ENCODE results near the gene ACOT12. TPM values are rescaled to one million over a fixed set of nuclear protein-coding genes. Genes with fewer than 3 reads are reported as not detected.

Gene ACOT12
- total RNA-seq, 1 donor from 2014 or later: not detected

GRCh38 chr5:81400375-81400774, 6.4 kb upstream of the ACOT12 start:
- Histone ChIP-seq H3K4me1 (no peaks in the 10 kb centered on the region), H3K27ac (replicated peaks) (no peak overlapping the region), H3K4me3 (no peak overlapping the region), H3K9me3 (replicated peaks) (peaks cover under 1% of the 10 kb centered on the region), H3K27me3 (ENCODE audit: low read depth) (peaks cover 12% of the 10 kb centered on the region), H3K36me3 (no peaks in the 10 kb centered on the region)
- intact Hi-C loops (cut with micrococcal nuclease): no loop called here
- DNase-seq: no peak
- TF ChIP-seq CTCF (IDR thresholded peaks at IDR 0.05; ENCODE audit: borderline replicate concordance): no peak

DNA sequence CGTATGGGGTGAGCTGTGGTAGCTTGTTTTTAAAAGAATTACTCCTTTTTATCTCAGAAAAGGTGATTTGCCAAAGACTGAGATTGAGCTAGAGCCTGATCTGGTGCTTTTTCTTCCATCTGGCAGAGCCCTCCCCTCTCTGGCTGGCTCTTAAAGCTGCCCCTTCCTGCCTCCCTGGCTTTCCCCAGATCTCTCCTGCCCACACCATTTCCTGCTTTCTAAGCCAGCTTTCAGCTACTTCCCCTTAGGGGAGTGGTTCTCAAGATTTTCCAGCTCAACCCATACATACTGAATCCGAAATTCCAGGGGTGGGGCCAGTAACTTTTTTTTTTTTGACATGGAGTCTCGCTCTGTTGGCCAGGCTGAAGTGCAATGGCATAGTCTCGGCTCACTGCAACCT, 4.8 kb upstream of the ACOT12 start:
- Histone ChIP-seq H3K36me3 (no peaks in the 10 kb centered on the region), H3K27ac (replicated peaks) (no peak overlapping the region), H3K9me3 (replicated peaks) (peaks cover 4% of the 10 kb centered on the region), H3K4me1 (peaks cover 8% of the 10 kb centered on the region), H3K4me3 (no peak overlapping the region), H3K27me3 (ENCODE audit: low read depth) (peaks cover 28% of the 10 kb centered on the region)
- DNase-seq: no peak
- TF ChIP-seq CTCF (IDR thresholded peaks at IDR 0.05; ENCODE audit: borderline replicate concordance): no peak
- intact Hi-C loops (cut with micrococcal nuclease): no loop called here

GRCh38 chr5:81397176-81397575, 3.2 kb upstream of the ACOT12 start:
- intact Hi-C loops (cut with micrococcal nuclease): no loop called here
- Histone ChIP-seq H3K4me3 (no peak overlapping the region), H3K9me3 (replicated peaks) (peaks cover 4% of the 10 kb centered on the region), H3K27ac (replicated peaks) (no peak overlapping the region), H3K4me1 (peaks cover 13% of the 10 kb centered on the region), H3K36me3 (no peaks in the 10 kb centered on the region), H3K27me3 (ENCODE audit: low read depth) (peaks cover 43% of the 10 kb centered on the region)
- DNase-seq: no peak
- TF ChIP-seq CTCF (IDR thresholded peaks at IDR 0.05; ENCODE audit: borderline replicate concordance): no peak

- Histone ChIP-seq H3K27me3 (ENCODE audit: low read depth) (peaks cover 62% of the 10 kb centered on the region), H3K36me3 (no peaks in the 10 kb centered on the region), H3K27ac (replicated peaks) (no peak overlapping the region), H3K4me3 (no peak overlapping the region), H3K4me1 (peaks cover 13% of the 10 kb centered on the region), H3K9me3 (replicated peaks) (peaks cover 4% of the 10 kb centered on the region)
- DNase-seq: no peak
- no peak for TF ChIP-seq CTCF (IDR thresholded peaks at IDR 0.05; ENCODE audit: borderline replicate concordance)
- intact Hi-C loops (cut with micrococcal nuclease): no loop called here
Measured at GRCh38 chr5:81395262-81395661, 1.3 kb upstream of the ACOT12 start.

- no peak for TF ChIP-seq CTCF (IDR thresholded peaks at IDR 0.05; ENCODE audit: borderline replicate concordance)
- no peaks in the 10 kb centered on the region for H3K36me3 ChIP-seq
- intact Hi-C loops (cut with micrococcal nuclease): no loop called here
- H3K4me3 ChIP-seq: peak overlapping the region; percentile 62
- no peak for DNase-seq
- peaks cover 13% of the 10 kb centered on the region for H3K4me1 ChIP-seq
- peaks cover 4% of the 10 kb centered on the region for H3K9me3 ChIP-seq (replicated peaks)
- no peak overlapping the region for H3K27ac ChIP-seq (replicated peaks)
- H3K27me3 ChIP-seq (ENCODE audit: low read depth): peaks cover 80% of the 10 kb centered on the region
Measured at GRCh38 chr5:81393430-81393782, 528 bp downstream of the ACOT12 start.

GRCh38 chr5:81389025-81389424, 4.9 kb downstream of the ACOT12 start:
- intact Hi-C loops (cut with micrococcal nuclease): no loop called here
- H3K9me3 ChIP-seq (replicated peaks): no peaks in the 10 kb centered on the region
- peaks cover 67% of the 10 kb centered on the region for H3K27me3 ChIP-seq (ENCODE audit: low read depth)
- no peak for TF ChIP-seq CTCF (IDR thresholded peaks at IDR 0.05; ENCODE audit: borderline replicate concordance)
- peaks cover 7% of the 10 kb centered on the region for H3K4me1 ChIP-seq
- DNase-seq: no peak
- no peak overlapping the region for H3K27ac ChIP-seq (replicated peaks)
- no peak overlapping the region for H3K4me3 ChIP-seq
- no peaks in the 10 kb centered on the region for H3K36me3 ChIP-seq

All from left ventricle myocardium inferior (tissue), 1 donor.